HG03060 (cell line): ENCODE results near the gene JCHAIN.
A peak's percentile ranks its signal among the peaks of the same experiment; 100 is the strongest.
"Not testable (repeated sequence)": the region's sequence is repeated elsewhere in the genome, so short reads cannot be mapped to it uniquely, and the experiment has no call there.

ENCODE experiments used
- ATAC-seq: cut with Tn5 transposase; IDR thresholded peaks from one replicate; pipeline ENCODE4 v1.9.1; 2021; ENCODE audit warnings: low read depth, moderate number of reproducible peaks; ENCODE audit not compliant: unreplicated experiment

The JCHAIN gene

GRCh38 chr4:70666369-70666768 lies at the start of gene JCHAIN:
Gene JCHAIN, minus strand, starts transcription at chr4:70666508. Its CDS starts 18 bp downstream, at chr4:70666490.
- ATAC-seq, result no peak

GRCh38 chr4:70715097-70715496 lies 48.8 kb upstream of the JCHAIN start:
- ATAC-seq, result no peak

- peak; percentile 49 for ATAC-seq
Measured at GRCh38 chr4:70714079-70714887, 48.0 kb upstream of the JCHAIN start.

- peak; percentile 33 for ATAC-seq
Measured at GRCh38 chr4:70713453-70714078, 47.3 kb upstream of the JCHAIN start.

- ATAC-seq, result no peak
Measured at GRCh38 chr4:70712604-70713452, 46.5 kb upstream of the JCHAIN start.

GRCh38 chr4:70712150-70712549 lies 45.8 kb upstream of the JCHAIN start:
- no peak for ATAC-seq

GRCh38 chr4:70711599-70711998 lies 45.3 kb upstream of the JCHAIN start:
- no peak for ATAC-seq

- no peak for ATAC-seq
Measured at GRCh38 chr4:70709611-70710205, 43.4 kb upstream of the JCHAIN start.

- no peak for ATAC-seq
Measured at GRCh38 chr4:70706516-70706915, 40.2 kb upstream of the JCHAIN start.

GRCh38 chr4:70706044-70706461 lies 39.7 kb upstream of the JCHAIN start:
- no peak for ATAC-seq

- ATAC-seq, result peak; percentile 37
Measured at GRCh38 chr4:70705183-70706043, 39.1 kb upstream of the JCHAIN start.

- ATAC-seq, result peak; percentile 18
Measured at GRCh38 chr4:70704931-70705182, 38.5 kb upstream of the JCHAIN start.

GRCh38 chr4:70704215-70704930 lies 38.1 kb upstream of the JCHAIN start:
- ATAC-seq, result peak; percentile 26

GRCh38 chr4:70703619-70704214 lies 37.4 kb upstream of the JCHAIN start:
- ATAC-seq, result no peak

GRCh38 chr4:70702592-70702991 lies 36.3 kb upstream of the JCHAIN start:
- not testable (repeated sequence) for ATAC-seq

- ATAC-seq, result no peak
Measured at GRCh38 chr4:70701271-70701670, 35.0 kb upstream of the JCHAIN start.

- ATAC-seq, result no peak
Measured at GRCh38 chr4:70700712-70701111, 34.4 kb upstream of the JCHAIN start.

- not testable (repeated sequence) for ATAC-seq
Measured at GRCh38 chr4:70698435-70698834, 32.1 kb upstream of the JCHAIN start.

- ATAC-seq, result not testable (repeated sequence)
Measured at GRCh38 chr4:70694633-70695032, 28.3 kb upstream of the JCHAIN start.
